HPDE6-E6E7 (cell line): ENCODE data around the gene SEPTIN5.
A peak's percentile ranks its signal among the peaks of the same experiment; 100 is the strongest.

Source experiments
- DNase-seq: peaks from one replicate; pipeline ENCODE4 v3.0.0; 2011; ENCODE audit warnings: missing footprints; ENCODE audit errors: extremely low spot score

Gene SEPTIN5

GRCh38 chr22:19705181-19705934, 8.9 kb upstream of the SEPTIN5 start:
- no peak for DNase-seq

GRCh38 chr22:19706661-19707151, 7.6 kb upstream of the SEPTIN5 start:
- DNase-seq, result no peak

GRCh38 chr22:19707347-19708290, 6.7 kb upstream of the SEPTIN5 start:
- DNase-seq, result no peak

- no peak for DNase-seq
These were observed 5.8 kb upstream of the SEPTIN5 start for GRCh38 chr22:19708321-19709011.

- DNase-seq, result no peak
These were observed 5.1 kb upstream of the SEPTIN5 start for GRCh38 chr22:19709063-19709769.

- no peak for DNase-seq
These were observed 4.1 kb upstream of the SEPTIN5 start for GRCh38 chr22:19710020-19710768.

- no peak for DNase-seq
These were observed 3.6 kb upstream of the SEPTIN5 start for GRCh38 chr22:19710769-19711106.

GRCh38 chr22:19713245-19713644, 1.1 kb upstream of the SEPTIN5 start:
- DNase-seq, result no peak

GRCh38 chr22:19713650-19714311, 522 bp upstream of the SEPTIN5 start:
- DNase-seq, result no peak

- DNase-seq, result no peak
These were observed 1.1 kb downstream of the SEPTIN5 start for GRCh38 chr22:19715188-19715930.

GRCh38 chr22:19716041-19716828, 1.9 kb downstream of the SEPTIN5 start:
- DNase-seq, result no peak

GRCh38 chr22:19716829-19717105, 2.5 kb downstream of the SEPTIN5 start:
- no peak for DNase-seq

GRCh38 chr22:19717181-19717580, 2.9 kb downstream of the SEPTIN5 start:
- no peak for DNase-seq

- peak; percentile 63 for DNase-seq
These were observed 3.6 kb downstream of the SEPTIN5 start for GRCh38 chr22:19717691-19718455.

- DNase-seq, result no peak
These were observed 4.2 kb downstream of the SEPTIN5 start for GRCh38 chr22:19718456-19719049.

- DNase-seq, result no peak
These were observed 4.8 kb downstream of the SEPTIN5 start for GRCh38 chr22:19719050-19719482.

- no peak for DNase-seq
These were observed 5.3 kb downstream of the SEPTIN5 start for GRCh38 chr22:19719488-19720021.
